ENCODE data around the gene TMEM26. TPM values are rescaled to one million over a fixed set of nuclear protein-coding genes. Genes with fewer than 3 reads are reported as not detected.

The TMEM26 gene
- total RNA-seq, 4 donors from 2014 or later, result 0.03 to 0.07 TPM; not detected in 2

GRCh38 chr10:61486251-61486650, 33.1 kb upstream of the TMEM26 start:
- intact Hi-C loops (cut with DNase I; ENCODE audit: low total_unique reads), result no loop called here
- WGBS, 2 donors, result 79 to 82% methylated on average over 1 of the region's 1 CpG
- no peak overlapping the region for H3K4me3 ChIP-seq (ENCODE audit: low read depth, poor library complexity, severe bottlenecking)
- DNase-seq (ENCODE audit: low spot score in 2 of 2), result no peak
- TF ChIP-seq CTCF (IDR thresholded peaks at IDR 0.05), result no peak
- no peak for TF ChIP-seq POLR2A (IDR thresholded peaks at IDR 0.05)

GRCh38 chr10:61481597-61481996, 28.4 kb upstream of the TMEM26 start:
- intact Hi-C loops (cut with DNase I; ENCODE audit: low total_unique reads), result no loop called here
- no peak overlapping the region for H3K4me3 ChIP-seq (ENCODE audit: low read depth, poor library complexity, severe bottlenecking)
- WGBS, 2 donors, result 81 to 87% methylated on average over 3 of the region's 3 CpGs
- no peak for DNase-seq (ENCODE audit: low spot score in 2 of 2)
- TF ChIP-seq POLR2A (IDR thresholded peaks at IDR 0.05) (no peak), CTCF (IDR thresholded peaks at IDR 0.05) (no peak)

- WGBS, 2 donors, result 56 to 76% methylated on average over 2 of the region's 2 CpGs
- intact Hi-C loops (cut with DNase I; ENCODE audit: low total_unique reads), result no loop called here
- DNase-seq (ENCODE audit: low spot score in 2 of 2), result no peak
- TF ChIP-seq CTCF (IDR thresholded peaks at IDR 0.05) (no peak), POLR2A (IDR thresholded peaks at IDR 0.05) (no peak)
- no peak overlapping the region for H3K4me3 ChIP-seq (ENCODE audit: low read depth, poor library complexity, severe bottlenecking)
These were observed 27.0 kb upstream of the TMEM26 start for GRCh38 chr10:61480208-61480607.

- H3K4me3 ChIP-seq (ENCODE audit: low read depth, poor library complexity, severe bottlenecking), result no peak overlapping the region
- TF ChIP-seq CTCF (IDR thresholded peaks at IDR 0.05) (no peak), POLR2A (IDR thresholded peaks at IDR 0.05) (no peak)
- WGBS, 2 donors, result 76 to 80% methylated on average over 4 of the region's 4 CpGs
- intact Hi-C loops (cut with DNase I; ENCODE audit: low total_unique reads), result no loop called here
- no peak for DNase-seq (ENCODE audit: low spot score in 2 of 2)
These were observed 25.6 kb upstream of the TMEM26 start for GRCh38 chr10:61478621-61479312.

GRCh38 chr10:61477451-61477850, 24.3 kb upstream of the TMEM26 start:
- 75 to 90% methylated on average over 1 of the region's 1 CpG for WGBS, 2 donors
- intact Hi-C loops (cut with DNase I; ENCODE audit: low total_unique reads), result no loop called here
- TF ChIP-seq CTCF (IDR thresholded peaks at IDR 0.05), result no peak
- TF ChIP-seq POLR2A (IDR thresholded peaks at IDR 0.05), result no peak
- DNase-seq (ENCODE audit: low spot score in 2 of 2), result no peak
- no peak overlapping the region for H3K4me3 ChIP-seq (ENCODE audit: low read depth, poor library complexity, severe bottlenecking)

GRCh38 chr10:61476529-61476928, 23.3 kb upstream of the TMEM26 start:
- DNase-seq (ENCODE audit: low spot score in 2 of 2), result no peak
- 84 to 90% methylated on average over 1 of the region's 1 CpG for WGBS, 2 donors
- intact Hi-C loops (cut with DNase I; ENCODE audit: low total_unique reads), result no loop called here
- no peak for TF ChIP-seq POLR2A (IDR thresholded peaks at IDR 0.05)
- TF ChIP-seq CTCF (IDR thresholded peaks at IDR 0.05), result no peak
- no peak overlapping the region for H3K4me3 ChIP-seq (ENCODE audit: low read depth, poor library complexity, severe bottlenecking)
